Activated CD8-positive, alpha-beta memory T cell treated with anti-CD3 and anti-CD28 coated beads for 24 hours (primary cell): ENCODE data around the gene TAS2R1.

Experiments used
- DNase-seq: peaks from one replicate; pipeline ENCODE4 v3.0.0-alpha.2; 2020

The TAS2R1 gene, protein sequence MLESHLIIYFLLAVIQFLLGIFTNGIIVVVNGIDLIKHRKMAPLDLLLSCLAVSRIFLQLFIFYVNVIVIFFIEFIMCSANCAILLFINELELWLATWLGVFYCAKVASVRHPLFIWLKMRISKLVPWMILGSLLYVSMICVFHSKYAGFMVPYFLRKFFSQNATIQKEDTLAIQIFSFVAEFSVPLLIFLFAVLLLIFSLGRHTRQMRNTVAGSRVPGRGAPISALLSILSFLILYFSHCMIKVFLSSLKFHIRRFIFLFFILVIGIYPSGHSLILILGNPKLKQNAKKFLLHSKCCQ

DNA sequence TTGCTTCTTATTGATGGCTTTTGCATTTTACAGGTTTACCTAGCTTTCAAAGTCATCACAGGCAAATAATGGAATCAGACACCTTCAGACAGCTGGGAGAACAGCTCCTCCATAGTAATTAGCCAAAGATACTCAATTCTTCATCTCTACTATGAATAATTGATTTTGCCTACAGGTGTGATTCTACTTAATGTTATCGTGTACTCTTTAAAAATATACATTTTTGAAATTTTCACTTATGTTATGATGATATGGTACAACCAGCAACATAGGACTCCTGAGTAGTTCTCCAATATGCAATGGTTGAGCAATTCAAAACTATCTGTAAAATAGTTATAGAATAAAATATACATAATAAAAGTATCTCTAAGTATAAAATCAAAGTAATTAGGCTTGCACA lies at the start of gene TAS2R1:
Gene TAS2R1, minus strand, starts transcription at position 101 of the 400 bp plus-strand sequence. CDS start 319 bp downstream, outside the sequence.
- no peak for DNase-seq

DNA sequence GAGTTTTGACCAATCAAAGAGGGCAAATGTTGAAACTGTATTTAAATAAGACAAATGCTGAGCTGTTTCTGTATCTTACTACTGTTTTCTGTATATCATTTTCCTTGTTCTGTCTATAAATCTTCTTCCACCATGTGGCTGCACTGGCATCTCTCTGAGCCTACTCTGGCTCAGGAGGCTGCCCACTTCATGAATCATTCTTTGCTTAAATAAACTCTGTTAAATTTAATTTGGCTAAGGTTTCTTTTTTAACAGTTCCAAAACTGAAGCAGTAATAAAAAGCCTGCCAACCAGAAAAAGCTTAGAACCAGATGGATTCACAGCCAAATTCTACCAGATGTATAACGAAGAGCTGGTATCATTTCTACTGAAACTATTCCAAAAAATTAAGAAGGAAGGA lies 40.2 kb upstream of the TAS2R1 start:
- DNase-seq, result no peak

DNA sequence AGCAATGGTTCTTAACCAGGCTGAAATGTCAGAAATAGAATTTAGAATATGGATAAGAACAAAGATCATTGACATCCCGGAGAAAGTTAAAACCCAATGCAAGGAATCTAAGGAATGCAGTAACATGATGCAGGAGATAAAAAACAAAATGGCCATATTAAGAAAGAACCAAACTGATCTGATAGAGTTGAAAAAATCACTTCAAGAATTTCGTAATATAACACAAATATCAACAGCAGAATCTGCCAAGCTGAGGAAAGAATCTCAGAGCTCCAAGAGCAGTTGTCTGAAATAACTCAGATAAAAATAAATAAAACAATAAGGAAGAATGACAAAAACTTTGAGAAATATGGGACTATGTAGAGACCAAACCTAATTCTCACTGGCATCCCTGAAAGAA lies 37.8 kb upstream of the TAS2R1 start:
- no peak for DNase-seq

DNA sequence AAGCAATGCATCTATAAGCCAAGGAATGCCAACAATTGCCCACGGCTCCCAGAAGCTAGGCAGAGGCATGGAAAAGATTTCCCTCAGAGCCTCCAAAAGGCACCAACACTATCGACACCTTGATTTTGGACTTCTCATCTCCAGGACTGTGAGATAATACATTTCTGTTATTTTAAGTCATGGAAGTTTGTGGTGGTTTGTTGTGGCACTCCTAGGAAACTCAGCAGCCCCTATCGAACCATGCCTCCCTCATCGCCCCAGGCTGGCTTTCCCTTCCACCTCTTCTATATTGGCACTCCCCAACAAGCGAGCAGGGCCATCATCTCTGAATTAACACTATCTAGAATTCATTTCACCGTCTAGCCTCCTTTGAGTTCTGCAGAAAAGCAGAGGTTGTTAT lies 33.7 kb upstream of the TAS2R1 start:
- no peak for DNase-seq

DNA sequence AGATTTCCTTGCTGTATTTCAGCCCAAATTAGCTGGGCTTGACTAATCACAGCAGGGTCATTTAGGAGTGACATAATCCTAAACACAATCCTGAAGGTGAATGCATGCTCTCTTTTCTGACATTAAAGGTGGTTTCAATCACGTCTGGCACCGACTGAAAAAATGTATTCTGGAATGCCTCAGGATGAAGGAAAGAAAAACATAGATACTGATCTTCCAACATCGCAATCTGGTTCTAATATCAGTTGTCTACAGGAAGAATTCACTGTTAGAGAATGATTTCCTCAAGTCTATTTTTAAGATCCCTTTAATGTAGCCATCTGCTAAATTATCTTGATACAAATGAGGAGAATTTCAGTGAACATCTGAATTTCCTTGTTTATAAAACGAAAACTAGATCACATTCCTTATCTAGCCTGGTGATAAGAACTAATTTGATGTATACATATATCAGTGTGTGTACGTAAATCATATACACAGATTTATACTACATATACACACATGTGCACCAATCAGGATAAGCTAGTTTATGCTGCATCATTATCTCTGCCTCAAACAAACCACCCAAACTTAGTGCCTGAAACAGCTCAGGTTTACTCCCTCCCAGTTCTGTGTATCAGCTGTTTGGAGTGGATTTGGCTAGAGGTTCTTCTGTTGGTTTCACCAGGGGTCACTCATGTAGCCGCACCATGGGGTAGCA lies 31.3 kb upstream of the TAS2R1 start:
- DNase-seq, result no peak

DNA sequence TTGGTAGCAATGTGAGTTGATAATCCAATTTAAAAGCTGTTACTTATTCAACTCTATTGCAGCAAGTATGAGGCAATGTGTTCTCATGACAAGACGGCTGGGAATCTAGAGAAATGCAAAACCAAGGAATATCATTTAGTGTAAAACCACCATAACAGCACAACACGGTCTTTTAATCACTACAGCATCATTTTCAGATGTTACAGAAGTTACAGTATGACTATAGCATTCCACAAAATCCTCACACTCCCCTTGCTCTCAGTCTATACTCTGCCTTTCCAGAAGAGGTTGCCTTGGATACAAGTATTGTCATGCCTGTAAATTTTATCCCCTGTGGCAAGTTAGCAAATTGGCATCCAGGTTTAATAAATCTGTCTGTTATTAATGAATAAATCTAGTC lies 28.6 kb upstream of the TAS2R1 start:
- no peak for DNase-seq

DNA sequence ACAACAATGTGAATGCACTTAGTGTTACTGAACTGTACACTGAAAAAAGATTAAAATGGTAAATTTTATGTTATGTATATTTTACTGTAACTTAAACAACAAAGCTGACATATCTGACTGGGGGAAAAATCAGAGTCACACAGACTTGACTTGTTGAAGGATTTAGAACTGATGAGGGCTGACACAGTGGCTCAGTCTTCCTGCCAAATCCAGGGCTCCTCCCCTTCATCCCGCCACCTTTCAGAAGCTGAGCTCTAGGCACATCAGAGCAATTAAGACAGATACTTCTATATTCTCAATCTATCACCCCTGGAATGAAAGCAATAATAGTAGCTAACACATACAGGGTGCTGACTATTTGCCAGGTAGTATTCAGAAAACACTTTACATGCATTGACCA lies 27.7 kb upstream of the TAS2R1 start:
- DNase-seq, result no peak

DNA sequence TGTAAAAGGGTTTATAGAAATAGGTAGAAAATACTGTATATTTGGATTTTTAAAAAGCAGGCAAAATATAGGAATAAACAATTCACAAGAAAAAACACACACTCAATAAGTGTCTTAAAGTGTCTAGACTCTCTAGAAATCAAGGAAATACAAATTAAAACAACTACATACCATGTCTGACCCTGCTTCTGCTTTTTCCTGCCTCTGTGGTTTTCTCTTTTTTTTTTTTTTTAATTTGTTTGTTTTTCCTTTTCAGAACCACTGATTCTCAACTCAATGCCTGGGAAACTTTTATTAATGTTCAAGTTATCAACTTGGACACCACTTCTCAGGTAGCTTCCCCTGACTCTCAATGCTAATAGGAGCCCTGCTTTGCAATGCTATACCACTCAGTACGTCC lies 25.5 kb upstream of the TAS2R1 start:
- DNase-seq, result no peak

DNA sequence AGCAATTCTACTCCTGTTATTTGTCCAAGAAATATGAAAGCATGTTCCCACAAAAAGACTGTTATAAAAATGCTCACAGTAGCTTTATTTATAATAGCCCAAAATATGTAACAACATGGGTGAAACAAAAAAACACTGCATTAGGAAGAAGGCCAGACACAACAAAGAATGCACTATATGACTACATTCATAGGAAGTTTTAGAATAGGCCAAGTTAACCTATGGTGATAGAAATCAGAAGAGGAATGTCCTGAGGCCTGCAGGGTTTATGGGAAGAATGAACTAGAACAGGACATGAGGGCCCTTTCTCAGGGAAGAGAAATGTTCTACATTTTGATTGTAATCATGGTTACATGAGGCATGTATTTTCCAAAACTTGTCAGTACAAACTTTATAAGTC lies 24.7 kb upstream of the TAS2R1 start:
- no peak for DNase-seq

DNA sequence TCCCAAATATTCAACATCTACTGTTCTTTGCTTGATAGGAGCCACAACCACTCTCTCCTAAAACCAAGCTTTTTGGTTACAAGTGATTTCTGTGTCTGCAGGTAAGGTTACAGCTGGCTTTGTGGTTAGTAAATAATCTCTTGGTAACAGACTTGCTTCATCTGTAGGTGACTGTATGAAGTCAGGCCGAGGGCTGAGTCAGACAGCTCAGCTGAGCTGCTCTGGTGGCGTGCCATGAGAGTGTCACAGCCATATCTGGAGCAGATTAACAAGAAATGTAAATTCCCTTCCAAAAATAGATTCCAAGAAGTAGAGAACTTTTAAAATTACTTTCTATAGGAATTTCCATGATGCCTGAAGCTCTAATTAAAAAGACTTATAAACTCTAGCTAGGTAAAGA lies 23.7 kb upstream of the TAS2R1 start:
- DNase-seq, result no peak

DNA sequence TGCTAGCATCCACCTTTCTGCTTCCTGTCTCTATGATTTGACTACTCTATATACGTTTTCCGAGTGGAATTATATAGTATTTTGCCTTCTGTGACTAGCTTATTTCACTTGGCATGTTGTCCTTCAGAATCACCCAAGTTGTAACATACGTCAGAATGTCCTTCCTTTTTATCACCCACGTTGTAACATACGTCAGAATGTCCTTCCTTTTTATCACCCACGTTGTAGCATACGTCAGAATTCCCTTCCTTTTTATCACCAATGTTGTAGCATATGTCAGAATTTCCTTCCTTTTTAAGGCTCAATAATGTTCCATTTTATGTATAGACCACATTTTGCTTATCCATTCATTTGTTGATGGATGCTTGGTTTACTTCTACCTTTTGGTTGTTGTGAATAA lies 22.9 kb upstream of the TAS2R1 start:
- no peak for DNase-seq

DNA sequence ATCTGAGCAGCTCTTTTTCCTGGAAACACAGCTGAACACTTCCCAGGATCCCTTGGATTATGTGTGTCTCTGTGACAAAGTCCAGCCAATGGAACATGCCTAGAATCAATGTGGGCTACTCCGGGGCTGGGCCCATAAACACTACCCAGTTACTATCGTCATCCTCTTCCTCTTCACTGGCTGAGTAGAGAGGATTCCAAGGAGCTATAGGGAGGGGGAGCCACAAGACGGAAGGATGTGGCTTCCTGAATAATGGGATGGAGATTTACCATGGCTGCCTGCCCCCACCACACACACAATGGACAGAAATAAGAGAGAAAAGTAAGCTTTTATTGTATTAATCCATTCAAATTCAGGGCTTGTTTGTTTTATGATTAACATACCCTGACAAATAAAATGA lies 22.1 kb upstream of the TAS2R1 start:
- DNase-seq, result no peak

DNA sequence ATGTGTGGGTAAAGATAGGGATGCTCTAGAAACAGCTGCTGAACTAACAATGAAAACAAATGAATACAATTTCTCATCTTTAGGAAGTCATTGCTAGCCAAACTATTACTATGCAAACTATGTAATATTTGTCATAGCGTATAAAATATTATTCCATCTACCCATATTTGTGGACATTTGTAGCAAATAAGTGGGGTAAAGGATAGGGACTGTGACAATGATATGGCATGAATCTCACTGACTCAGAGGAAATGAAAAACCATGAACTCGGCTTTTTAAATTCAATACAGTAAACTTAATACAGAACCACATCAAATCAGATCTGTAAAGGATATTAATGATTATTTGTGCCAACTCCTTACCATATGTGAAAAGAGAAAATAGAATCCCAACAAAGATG lies 16.7 kb upstream of the TAS2R1 start:
- no peak for DNase-seq

DNA sequence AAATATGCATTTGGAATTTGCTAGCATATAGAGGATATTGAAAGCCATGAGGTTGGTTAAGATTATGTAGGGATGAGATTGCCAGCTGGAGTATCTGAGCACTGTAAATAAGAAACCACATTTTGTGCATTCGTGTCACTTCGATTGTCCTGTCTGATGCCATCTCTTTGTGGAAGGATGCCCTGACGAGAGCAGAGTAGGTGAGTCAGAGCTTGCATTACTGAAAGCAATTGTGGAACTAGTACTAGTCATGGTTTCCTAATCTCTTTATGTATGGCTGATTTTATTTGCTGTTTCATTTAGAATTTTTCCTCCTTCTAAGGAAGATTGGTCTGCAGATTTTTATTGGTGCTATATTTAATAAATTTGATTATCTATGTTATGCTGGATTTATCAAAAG lies 14.5 kb upstream of the TAS2R1 start:
- no peak for DNase-seq

DNA sequence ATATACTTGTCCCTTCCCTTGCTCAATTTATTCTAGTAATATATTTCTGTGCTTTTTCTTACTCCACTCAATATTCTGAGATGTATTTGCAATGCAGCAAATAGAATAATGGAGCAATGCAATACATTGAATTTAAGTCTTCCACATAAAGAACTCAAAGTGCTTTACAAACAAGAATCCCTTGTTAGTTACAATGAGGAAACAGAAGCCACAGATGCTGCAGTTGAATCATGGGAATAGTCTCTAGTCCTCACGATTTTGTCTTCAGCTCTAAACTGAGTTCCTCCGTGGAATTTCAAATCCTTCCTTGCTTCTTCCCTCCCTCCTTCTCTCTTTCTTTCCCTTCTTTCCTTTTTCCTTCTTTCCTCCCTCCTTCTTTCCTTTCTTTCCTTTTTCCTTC lies 12.5 kb upstream of the TAS2R1 start:
- no peak for DNase-seq

DNA sequence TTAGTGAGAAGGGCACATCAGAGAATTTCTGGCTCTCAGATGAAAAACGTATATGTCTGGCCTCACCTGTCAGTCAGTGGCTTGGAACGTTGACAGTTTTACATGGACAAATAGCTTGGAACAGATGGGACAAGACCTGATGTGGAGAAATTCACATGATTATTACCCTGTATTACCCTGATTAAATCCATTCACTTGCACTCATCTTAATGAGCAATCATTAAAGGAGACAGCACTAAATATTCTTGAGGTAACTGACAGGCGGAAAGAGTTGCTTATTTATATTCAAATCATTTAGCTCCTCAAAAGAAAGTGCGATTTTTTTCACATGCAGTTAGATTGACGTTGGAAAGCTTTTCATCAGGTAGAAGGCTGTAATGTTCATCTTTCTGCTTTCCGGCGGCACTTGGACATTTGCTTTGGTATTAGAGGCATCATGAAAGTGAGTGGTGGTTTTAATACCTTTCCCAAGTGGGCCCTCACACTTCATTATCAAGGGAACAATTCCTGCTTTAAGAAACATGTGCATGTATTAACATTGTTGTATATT lies 11.7 kb upstream of the TAS2R1 start:
- DNase-seq, result no peak

DNA sequence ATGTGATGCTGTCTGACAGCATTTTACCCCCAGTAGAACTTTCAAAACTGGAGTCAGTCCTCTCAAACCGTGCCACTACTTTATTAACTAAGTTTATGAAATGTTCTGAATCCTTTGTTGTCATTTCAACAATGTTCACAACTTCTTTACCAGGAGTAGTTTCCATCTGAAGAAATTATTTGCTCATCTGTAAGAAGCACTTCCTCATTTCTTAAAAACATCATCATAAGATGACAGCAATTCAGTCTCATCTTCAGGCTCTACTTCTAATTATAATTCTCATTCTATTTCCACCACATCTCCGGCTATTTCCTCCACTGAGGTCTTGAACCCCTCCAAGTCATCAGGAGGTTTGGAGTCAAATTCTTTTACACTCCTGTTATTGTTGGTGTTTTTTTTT lies 2.3 kb upstream of the TAS2R1 start:
- DNase-seq, result no peak

DNA sequence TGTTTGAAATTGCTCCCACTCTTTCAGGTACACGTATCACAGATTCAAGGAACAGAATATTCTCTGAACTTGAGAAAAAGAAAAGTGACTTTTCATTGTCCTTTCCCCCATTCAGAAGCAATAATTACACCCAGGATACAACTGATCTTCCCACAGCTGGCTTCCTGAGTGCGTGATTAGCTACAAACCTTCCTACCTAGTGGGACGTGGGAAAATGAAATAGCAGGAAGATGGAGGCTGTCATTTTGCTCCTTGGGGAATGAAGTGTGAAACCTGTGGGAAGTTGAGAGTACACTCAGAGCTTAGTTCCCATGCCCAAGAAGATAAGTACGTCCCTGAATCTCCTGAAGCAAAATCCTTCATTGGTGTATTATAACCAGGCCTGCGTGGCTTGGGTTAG lies 2.6 kb downstream of the TAS2R1 start:
- DNase-seq, result no peak

DNA sequence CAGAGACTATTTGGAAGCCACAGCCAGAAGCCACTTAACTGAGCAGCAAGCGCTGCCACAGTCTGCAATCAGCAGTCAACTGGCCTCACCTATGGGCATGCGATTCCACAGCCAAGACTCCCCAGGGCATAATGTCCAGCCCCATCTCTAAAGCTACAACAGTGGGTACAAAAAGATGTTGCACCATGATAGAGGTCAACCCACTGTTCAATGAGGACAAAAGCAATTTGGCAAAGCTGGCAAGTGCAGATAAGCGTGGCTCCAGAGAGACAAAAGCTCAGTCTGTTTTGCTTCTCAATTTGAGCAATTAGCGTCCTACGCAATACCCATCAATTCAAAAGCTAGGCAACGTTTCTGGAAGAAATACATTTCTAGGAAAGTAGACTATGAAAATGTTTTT lies 3.2 kb downstream of the TAS2R1 start:
- DNase-seq, result no peak

DNA sequence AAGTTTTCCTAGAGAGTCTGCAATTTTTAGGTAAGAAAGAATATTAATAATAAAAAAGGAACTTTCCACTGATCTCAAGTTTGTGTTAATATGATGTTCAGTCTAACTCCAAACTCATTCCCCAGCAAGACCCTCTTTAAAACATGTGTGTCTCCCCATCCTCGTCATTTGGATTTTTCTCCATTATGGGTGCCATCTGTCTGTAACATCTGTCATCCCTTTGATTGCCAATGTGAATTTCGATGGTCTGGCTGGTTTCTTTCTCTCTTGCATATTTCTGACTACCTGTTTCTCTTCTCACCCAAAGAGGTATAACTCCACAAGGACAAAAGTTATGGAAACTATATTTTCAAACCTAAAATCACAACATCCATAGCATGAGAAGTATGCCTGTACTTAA lies 4.4 kb downstream of the TAS2R1 start:
- DNase-seq, result no peak

DNA sequence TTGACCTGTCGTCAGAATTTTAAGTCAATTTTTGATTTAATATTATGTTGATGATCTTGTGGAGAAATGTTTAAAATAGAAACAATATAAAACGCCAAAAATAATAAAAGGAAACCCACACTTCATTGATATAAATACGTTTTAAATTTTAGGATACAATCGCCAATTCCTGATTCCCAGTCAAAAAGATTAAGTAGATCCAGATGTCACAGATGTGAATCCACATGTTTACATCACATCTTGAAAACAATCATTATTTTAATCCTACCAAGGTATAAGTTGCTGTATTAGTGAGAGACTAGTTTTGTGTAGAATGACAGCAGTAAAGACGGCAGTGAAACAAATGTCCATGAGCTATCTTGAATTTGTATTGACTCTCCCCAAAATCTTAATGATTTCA lies 4.9 kb downstream of the TAS2R1 start:
- no peak for DNase-seq

DNA sequence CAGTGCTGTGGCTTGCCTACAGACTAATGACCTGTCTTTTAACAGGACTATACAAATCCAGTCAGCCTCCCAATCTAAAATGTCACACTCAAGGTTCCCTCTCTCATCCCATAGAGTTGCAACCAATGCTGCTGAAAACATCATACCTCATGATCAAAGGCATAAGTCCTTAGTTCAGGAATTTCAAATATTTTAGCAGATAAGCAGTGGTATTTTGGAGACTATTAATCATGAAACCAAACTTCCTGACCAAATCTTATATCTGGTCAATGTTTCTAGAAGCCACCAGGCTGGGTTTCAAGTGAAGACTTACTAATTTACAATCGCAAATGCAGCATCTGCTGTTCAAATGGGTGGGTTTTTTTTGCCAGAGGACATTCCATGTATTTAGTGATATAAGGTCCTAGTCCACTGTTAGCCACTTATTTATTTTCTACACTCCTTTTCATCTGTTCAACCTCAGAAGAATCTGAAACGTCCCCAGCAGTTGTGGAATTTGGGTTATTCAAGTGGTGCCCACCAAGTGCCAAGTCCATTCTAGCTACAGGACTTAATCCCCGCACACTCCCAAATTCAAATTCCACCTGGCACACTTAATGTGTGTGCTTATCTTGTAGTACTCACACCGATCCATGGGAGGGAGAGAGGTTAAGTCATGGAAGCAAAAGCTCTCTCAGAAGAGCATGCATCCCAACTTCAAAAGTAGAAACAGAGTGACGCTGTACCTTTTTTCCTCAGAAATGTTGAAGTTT lies 5.8 kb downstream of the TAS2R1 start:
- DNase-seq, result no peak

DNA sequence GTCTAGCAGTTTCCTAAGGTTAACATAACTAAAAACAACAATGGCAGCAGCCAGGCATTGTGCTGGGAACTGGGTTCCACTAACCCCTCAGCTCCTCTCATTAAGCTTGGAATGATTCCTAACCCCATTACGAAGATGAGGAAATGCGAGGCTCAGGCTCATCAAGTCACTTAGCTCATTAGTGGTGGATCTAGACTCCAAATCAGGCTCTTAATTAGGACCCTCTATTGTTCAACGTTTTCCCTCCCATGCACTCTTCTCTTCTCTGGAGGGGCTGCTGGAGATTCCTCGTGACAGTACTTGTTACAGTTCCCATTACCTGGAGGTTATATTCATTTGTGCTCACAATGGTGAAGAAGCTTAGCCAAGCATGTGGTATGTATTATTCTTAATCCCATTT lies 6.5 kb downstream of the TAS2R1 start:
- DNase-seq, result no peak

DNA sequence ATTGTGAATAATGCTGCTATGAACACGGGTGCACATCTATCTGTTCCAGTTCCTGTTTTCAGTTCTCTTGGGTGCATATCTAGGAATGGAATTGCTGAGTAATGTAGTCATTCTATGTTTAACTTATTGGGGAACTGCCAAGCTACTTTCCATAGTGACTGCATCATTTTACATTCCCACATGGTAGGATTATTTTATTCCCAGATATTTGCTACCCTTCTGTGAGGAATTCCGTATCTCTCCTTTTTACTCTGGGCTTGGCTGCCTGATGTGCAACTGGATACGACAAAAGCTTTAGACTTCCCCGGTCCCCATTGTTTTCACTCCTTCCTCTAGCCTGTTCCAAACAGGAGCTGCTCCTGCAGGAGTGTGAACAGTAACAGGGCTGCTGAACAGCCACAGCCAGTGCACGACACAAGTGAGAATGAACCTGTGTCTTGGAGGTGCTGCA lies 7.2 kb downstream of the TAS2R1 start:
- no peak for DNase-seq
